GM20000 (cell line): ENCODE measurements around the gene MRGPRD.

ENCODE experiments used
- DNase-seq: peaks from one replicate; pipeline ENCODE4 v3.0.0; 2012; ENCODE audit warnings: low spot score
- CTCF ChIP-seq: IDR thresholded peaks from 2 replicates; pipeline ENCODE4 v1.5.1; 2012; ENCODE audit warnings: mild to moderate bottlenecking, control low read depth; ENCODE audit errors: extremely low read depth, missing control alignments

Gene MRGPRD

GRCh38 chr11:68940651-68941323, 40.0 kb downstream of the MRGPRD start:
- TF ChIP-seq CTCF: no peak
- DNase-seq: no peak

- no peak for DNase-seq
These were observed 40.9 kb downstream of the MRGPRD start for GRCh38 chr11:68939583-68940555.

GRCh38 chr11:68938816-68939582, 41.8 kb downstream of the MRGPRD start:
- DNase-seq: no peak
- no peak for TF ChIP-seq CTCF

More at GRCh38 chr11:68939583-68940555, 40.9 kb downstream of the MRGPRD start:
- TF ChIP-seq CTCF: no peak

- no peak for TF ChIP-seq CTCF
- no peak for DNase-seq
These were observed 42.7 kb downstream of the MRGPRD start for GRCh38 chr11:68938088-68938487.

- DNase-seq: no peak
- TF ChIP-seq CTCF: no peak
These were observed 43.8 kb downstream of the MRGPRD start for GRCh38 chr11:68936676-68937620.

GRCh38 chr11:68936358-68936636, 44.5 kb downstream of the MRGPRD start:
- no peak for TF ChIP-seq CTCF
- DNase-seq: no peak
